ENCODE data around the gene JAG1.

GRCh38 chr20:10631126-10631525 is 42.7 kb downstream of the JAG1 start:
- TF ChIP-seq YY1 (IDR thresholded peaks at IDR 0.05; ENCODE audit: insufficient read depth, insufficient read length) (no peak), SUZ12 (IDR thresholded peaks at IDR 0.05; ENCODE audit: extremely low read depth, insufficient read depth, insufficient read length) (no peak)

Measured in NT2/D1 (cell line).